HepG2 (cell line): ENCODE data around the gene TYRP1. TPM values are rescaled to one million over a fixed set of nuclear protein-coding genes. Genes with fewer than 3 reads are reported as not detected.

Experiments
- ATAC-seq: fragments of 200-7000 bp; cut with Tn5 transposase; 3 replicates; pipeline ENCODE4 v1.9.1; 2020; ENCODE audit warnings: mild to moderate bottlenecking, moderate library complexity
- BruUV-seq: library from RNA; stranded (reverse); fragments of 400-500 nt; replicated peaks from 2 replicates; lab custom pipeline; 2021; lab: Mats Ljungman, UMichigan
- CTCF ChIA-PET: fragments of 300-600 bp; formaldehyde crosslinking; extraction: SDS; loops from one replicate; lab custom pipeline; 2021; ENCODE audit warnings: low total read pairs, inconsistent platforms, low intra/inter-chr PET ratio; lab: Yijun Ruan, JAX
- POLR2A ChIA-PET: fragments of 350-600 bp; sonication (Branson Sonifier 250); formaldehyde crosslinking; loops from one replicate; lab custom pipeline; 2020; ENCODE audit warnings: antibody characterized with exemption, inconsistent platforms; lab: Yijun Ruan, JAX
- DNase-seq: peaks from one replicate; pipeline ENCODE4 v3.0.0-alpha.2; 2015; ENCODE audit warnings: low spot score
- FAIRE-seq: peaks from 3 replicates; lab custom pipeline; 2011; peaks lifted over from hg19 to GRCh38; lab: Jason Lieb, UNC
- H2AFZ ChIP-seq: one replicate; pipeline ENCODE4 v1.6.1; 2011; ENCODE audit warnings: low read length, inconsistent platforms
- H3K27ac ChIP-seq: fragments of 300-600 bp; 3 replicates; pipeline ENCODE4 v1.8.0; 2011; ENCODE audit warnings: mixed run types, mild to moderate bottlenecking, mixed read lengths, low read length, inconsistent platforms; ENCODE audit not compliant: insufficient read depth; ENCODE audit errors: extremely low read length
- H3K27me3 ChIP-seq, 2 experiments: fragments of 200-600 bp in 1 of 2; 2 replicates in 1 of 2; 3 replicates in 1 of 2; pipeline versions ENCODE4 v1.6.0 to v1.8.0; 2011; ENCODE audit warnings: low read length in 2 of 2, mild to moderate bottlenecking in 2 of 2, moderate library complexity in 2 of 2, inconsistent platforms in 1 of 2; ENCODE audit not compliant: insufficient read depth in 2 of 2, control insufficient read depth in 1 of 2
- H3K36me3 ChIP-seq, 2 experiments: fragments of 200-600 bp in 1 of 2; replicated peaks in 1 of 2; 2 replicates in 1 of 2; 3 replicates in 1 of 2; pipeline versions ENCODE4 v1.5.1 to v1.8.0; 2011; ENCODE audit warnings: low read length in 2 of 2, inconsistent platforms in 1 of 2; ENCODE audit not compliant: insufficient read depth in 2 of 2, control insufficient read depth in 1 of 2
- H3K4me1 ChIP-seq: 2 replicates; pipeline ENCODE4 v1.5.1; 2012; ENCODE audit warnings: low read length, inconsistent platforms; ENCODE audit not compliant: insufficient read depth
- H3K4me2 ChIP-seq: 2 replicates; pipeline ENCODE4 v1.6.0; 2011; ENCODE audit warnings: low read depth, low read length, inconsistent platforms
- H3K4me3 ChIP-seq, 3 experiments: fragments of 200-600 bp in 1 of 3; sonication (generic), shearing (Covaris generic) in 1 of 3; replicated peaks in 1 of 3; 2 replicates each; pipeline ENCODE4 v1.5.1; 2011 to 2016; ENCODE audit warnings: low read length in 3 of 3, inconsistent platforms in 2 of 3, low read depth in 2 of 3, mild to moderate bottlenecking in 2 of 3, control low read depth in 1 of 3, mixed read lengths in 1 of 3; ENCODE audit not compliant: insufficient read depth in 1 of 3
- H3K79me2 ChIP-seq: one replicate; pipeline ENCODE4 v1.6.1; 2011; ENCODE audit warnings: low read length, inconsistent platforms; ENCODE audit not compliant: insufficient read depth
- H3K9ac ChIP-seq: 2 replicates; pipeline ENCODE4 v1.6.0; 2011; ENCODE audit warnings: mild to moderate bottlenecking, low read depth, low read length, inconsistent platforms; ENCODE audit not compliant: insufficient read depth
- H3K9me3 ChIP-seq: 2 replicates; pipeline ENCODE4 v1.5.1; 2012; ENCODE audit warnings: mild to moderate bottlenecking, low read length
- H4K20me1 ChIP-seq: 2 replicates; pipeline ENCODE4 v1.6.0; 2011; ENCODE audit warnings: inconsistent platforms, mild to moderate bottlenecking, low read length, moderate library complexity; ENCODE audit not compliant: insufficient read depth
- JDP2 ChIP-seq: sonication (generic); formaldehyde crosslinking; IDR thresholded peaks from 2 replicates; pipeline ENCODE4 v1.8.1; 2022; ENCODE audit warnings: missing genetic modification reagents, borderline replicate concordance
- KDM6A ChIP-seq: IDR thresholded peaks from 2 replicates; pipeline ENCODE4 v1.6.1; 2016; ENCODE audit warnings: low read depth
- MEIS1 ChIP-seq: sonication (generic); formaldehyde crosslinking; IDR thresholded peaks from 2 replicates; pipeline ENCODE4 v1.9.0; 2021; ENCODE audit warnings: mild to moderate bottlenecking, missing genetic modification reagents, moderate library complexity, borderline replicate concordance
- PLRG1 ChIP-seq: fragments of 450-650 bp; conservative IDR thresholded peaks from 2 replicates; pipeline ENCODE4 v1.6.1; 2016
- SALL1 ChIP-seq: sonication (generic); formaldehyde crosslinking; IDR thresholded peaks from 2 replicates; pipeline ENCODE4 v1.8.0; 2022; ENCODE audit warnings: mild to moderate bottlenecking, missing genetic modification reagents
- TCF7 ChIP-seq: sonication (generic); IDR thresholded peaks from 2 replicates; pipeline ENCODE4 v1.6.1; 2016; ENCODE audit warnings: antibody characterized with exemption, low read depth
- ZBTB3 ChIP-seq: sonication (generic); formaldehyde crosslinking; IDR thresholded peaks from 2 replicates; pipeline ENCODE4 v1.4.0; 2020; ENCODE audit warnings: low read depth, mild to moderate bottlenecking, moderate library complexity, missing genetic modification reagents, borderline replicate concordance
- ZNF292 ChIP-seq: sonication (generic); formaldehyde crosslinking; IDR thresholded peaks from 2 replicates; pipeline ENCODE4 v1.8.1; 2022; ENCODE audit warnings: mild to moderate bottlenecking, low read depth, missing genetic modification reagents, borderline replicate concordance
- ZNF552 ChIP-seq: sonication (generic); formaldehyde crosslinking; IDR thresholded peaks from 2 replicates; pipeline ENCODE4 v1.9.0; 2022; ENCODE audit warnings: missing genetic modification reagents, mild to moderate bottlenecking, borderline replicate concordance
- WGBS: methylation state at CpG from one replicate; pipeline ENCODE4 v1.1.6; 2017; ENCODE audit warnings: low lambda C conversion rate; 5-methylcytosine and 5-hydroxymethylcytosine counted together
- in situ Hi-C: cut with HindIII; loops from 2 replicates; pipeline ENCODE4 v1.10.0; 2017; ENCODE audit warnings: low pct_unique_long_range_greater_than_20kb; ENCODE audit not compliant: extremely low pct_ligation_motif_present
- intact Hi-C: fragments of 100-400 bp; cut with micrococcal nuclease; formaldehyde crosslinking; loops from one replicate; pipeline ENCODE4 v1.10.0; 2022; ENCODE audit not compliant: unreplicated experiment
- polyA plus RNA-seq, 8 experiments: library from polyadenylated mRNA; depleted of rRNA in 3 of 8; stranded (reverse) in 7 of 8; unstranded in 1 of 8; fragments of >200 nt; fragmentation: Illumina TruSeq in 4 of 8; extraction: Trizol in 4 of 8; gene quantifications; 2 replicates each; pipeline versions ENCODE4 v1.2.1 to v1.2.3, GENCODE V29; 2011 to 2016; ENCODE audit warnings: low read depth in 4 of 8, missing spikeins in 1 of 8, mixed read lengths in 1 of 8; ENCODE audit not compliant: insufficient read depth in 1 of 8
- total RNA-seq, 5 experiments: library from RNA; depleted of rRNA; stranded (reverse); fragments of >200 nt; fragmentation: Illumina TruSeq; extraction: Trizol; gene quantifications; 2 replicates each; pipeline ENCODE4 v1.2.3, GENCODE V29; 2016; ENCODE audit warnings: low read depth in 1 of 5
- TF ChIP-seq, protein P1 (sequence below): sonication (generic); formaldehyde crosslinking; IDR thresholded peaks from 2 replicates; pipeline ENCODE4 v1.4.0; 2020; ENCODE audit warnings: missing genetic modification reagents
- TF ChIP-seq, protein P2 (sequence below): sonication (generic); formaldehyde crosslinking; IDR thresholded peaks from 2 replicates; pipeline ENCODE4 v1.5.0; 2020; ENCODE audit warnings: mild to moderate bottlenecking, missing genetic modification reagents
- TF ChIP-seq, protein P3 (sequence below): IDR thresholded peaks from 2 replicates; pipeline ENCODE4 v1.6.1; 2016; ENCODE audit warnings: missing compliant biosample characterization, missing genetic modification reagents, borderline replicate concordance
- TF ChIP-seq, protein P4 (sequence below): IDR thresholded peaks from 2 replicates; pipeline ENCODE4 v1.6.1; 2012; ENCODE audit warnings: low read length, improper control_type of control experiment

Gene TYRP1
- total and polyA plus RNA-seq, 2 of the 13 experiments (the other 11 are each of a cell fraction or from before 2014, with no cell fraction given), result 0.04 TPM; not detected in 1

DNA sequence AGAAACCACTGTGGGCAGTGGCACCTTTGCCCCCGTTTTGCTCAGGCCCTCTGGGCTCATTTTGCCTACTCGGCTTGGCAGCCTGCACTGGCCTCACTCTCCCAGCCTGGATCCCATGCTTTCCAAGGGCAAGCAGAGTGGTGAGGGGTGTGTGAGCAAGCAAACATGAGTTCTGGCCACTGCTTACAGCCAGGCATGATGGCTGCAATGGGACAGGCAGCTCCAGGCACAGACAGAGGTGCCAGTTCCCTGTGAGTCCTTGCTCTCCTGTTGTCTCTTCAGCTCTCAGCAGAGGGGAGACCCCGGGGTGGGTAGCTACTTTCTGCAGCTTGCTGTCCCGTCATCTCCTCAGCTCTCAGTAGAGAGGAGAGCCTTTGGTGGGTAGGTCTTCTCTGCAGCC is 35.2 kb upstream of the TYRP1 start (continued):
- no peak for TF ChIP-seq ZNF292 (CRISPR knock-in tag)
- no peak for TF ChIP-seq ZNF552 (CRISPR knock-in tag)
- TF ChIP-seq, protein P1, sequence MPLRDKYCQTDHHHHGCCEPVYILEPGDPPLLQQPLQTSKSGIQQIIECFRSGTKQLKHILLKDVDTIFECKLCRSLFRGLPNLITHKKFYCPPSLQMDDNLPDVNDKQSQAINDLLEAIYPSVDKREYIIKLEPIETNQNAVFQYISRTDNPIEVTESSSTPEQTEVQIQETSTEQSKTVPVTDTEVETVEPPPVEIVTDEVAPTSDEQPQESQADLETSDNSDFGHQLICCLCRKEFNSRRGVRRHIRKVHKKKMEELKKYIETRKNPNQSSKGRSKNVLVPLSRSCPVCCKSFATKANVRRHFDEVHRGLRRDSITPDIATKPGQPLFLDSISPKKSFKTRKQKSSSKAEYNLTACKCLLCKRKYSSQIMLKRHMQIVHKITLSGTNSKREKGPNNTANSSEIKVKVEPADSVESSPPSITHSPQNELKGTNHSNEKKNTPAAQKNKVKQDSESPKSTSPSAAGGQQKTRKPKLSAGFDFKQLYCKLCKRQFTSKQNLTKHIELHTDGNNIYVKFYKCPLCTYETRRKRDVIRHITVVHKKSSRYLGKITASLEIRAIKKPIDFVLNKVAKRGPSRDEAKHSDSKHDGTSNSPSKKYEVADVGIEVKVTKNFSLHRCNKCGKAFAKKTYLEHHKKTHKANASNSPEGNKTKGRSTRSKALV (CRISPR knock-in tag), result no peak

DNA sequence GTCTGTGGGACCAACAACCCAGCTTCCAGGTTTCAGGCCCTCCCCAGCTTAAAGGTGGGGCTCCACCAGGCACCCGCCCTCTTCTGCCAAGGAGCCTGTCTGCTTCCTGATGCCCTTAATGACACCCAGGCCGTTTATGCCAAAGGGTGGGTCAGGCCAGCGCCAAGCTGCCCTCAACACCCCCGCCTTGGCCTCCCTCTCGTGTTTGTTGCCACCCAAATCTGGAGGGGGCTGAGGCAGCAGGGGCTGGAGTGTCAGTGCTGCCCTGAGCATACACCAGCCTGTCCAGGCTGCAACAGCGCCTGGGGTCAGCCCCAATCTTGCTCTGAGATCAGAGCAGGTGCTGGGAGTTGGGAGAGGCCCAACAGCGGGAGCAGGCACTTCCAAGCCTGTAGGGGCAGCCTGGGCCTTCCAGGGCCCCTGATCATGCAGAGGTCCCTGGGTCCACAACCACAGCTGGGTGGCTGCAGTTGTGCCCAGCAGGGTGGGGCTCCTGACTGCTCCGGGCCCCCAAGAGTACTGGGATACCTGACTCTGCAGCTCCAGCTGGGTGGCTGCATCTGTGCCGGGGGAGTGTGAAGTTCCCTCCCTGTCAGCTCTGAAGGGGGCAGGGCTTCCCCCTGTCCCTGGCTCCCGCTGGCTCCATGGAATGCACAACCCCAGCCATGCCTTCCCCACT is 34.5 kb upstream of the TYRP1 start:
- H3K27ac ChIP-seq, result no peak overlapping the region
- no peak overlapping the region for H2AFZ ChIP-seq
- FAIRE-seq (no peak), ATAC-seq (no peak; the same call in 2 of the 3 replicates), DNase-seq (no peak)
- ChIA-PET POLR2A (no interaction called here), CTCF (no interaction called here)
- H4K20me1 ChIP-seq, result no peaks in the 10 kb centered on the region
- H3K27me3 ChIP-seq, result no peaks in the 10 kb centered on the region
- no peak overlapping the region for H3K9ac ChIP-seq
- in situ Hi-C loops, result no loop called here
- no peaks in the 10 kb centered on the region for H3K9me3 ChIP-seq
- intact Hi-C loops, result no loop called here
- no TSS peak for BruUV-seq
- no peaks in the 10 kb centered on the region for H3K36me3 ChIP-seq
- no peak overlapping the region for H3K4me2 ChIP-seq
- H3K4me3 ChIP-seq, result no peak overlapping the region
- WGBS, result no CpG with 5 or more reads among the region's 10 CpGs
- H3K79me2 ChIP-seq, result no peaks in the 10 kb centered on the region
- H3K4me1 ChIP-seq, result no peaks in the 10 kb centered on the region
- TF ChIP-seq, protein P2, sequence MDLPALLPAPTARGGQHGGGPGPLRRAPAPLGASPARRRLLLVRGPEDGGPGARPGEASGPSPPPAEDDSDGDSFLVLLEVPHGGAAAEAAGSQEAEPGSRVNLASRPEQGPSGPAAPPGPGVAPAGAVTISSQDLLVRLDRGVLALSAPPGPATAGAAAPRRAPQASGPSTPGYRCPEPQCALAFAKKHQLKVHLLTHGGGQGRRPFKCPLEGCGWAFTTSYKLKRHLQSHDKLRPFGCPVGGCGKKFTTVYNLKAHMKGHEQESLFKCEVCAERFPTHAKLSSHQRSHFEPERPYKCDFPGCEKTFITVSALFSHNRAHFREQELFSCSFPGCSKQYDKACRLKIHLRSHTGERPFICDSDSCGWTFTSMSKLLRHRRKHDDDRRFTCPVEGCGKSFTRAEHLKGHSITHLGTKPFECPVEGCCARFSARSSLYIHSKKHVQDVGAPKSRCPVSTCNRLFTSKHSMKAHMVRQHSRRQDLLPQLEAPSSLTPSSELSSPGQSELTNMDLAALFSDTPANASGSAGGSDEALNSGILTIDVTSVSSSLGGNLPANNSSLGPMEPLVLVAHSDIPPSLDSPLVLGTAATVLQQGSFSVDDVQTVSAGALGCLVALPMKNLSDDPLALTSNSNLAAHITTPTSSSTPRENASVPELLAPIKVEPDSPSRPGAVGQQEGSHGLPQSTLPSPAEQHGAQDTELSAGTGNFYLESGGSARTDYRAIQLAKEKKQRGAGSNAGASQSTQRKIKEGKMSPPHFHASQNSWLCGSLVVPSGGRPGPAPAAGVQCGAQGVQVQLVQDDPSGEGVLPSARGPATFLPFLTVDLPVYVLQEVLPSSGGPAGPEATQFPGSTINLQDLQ (CRISPR knock-in tag), result no peak
- TF ChIP-seq, protein P3, sequence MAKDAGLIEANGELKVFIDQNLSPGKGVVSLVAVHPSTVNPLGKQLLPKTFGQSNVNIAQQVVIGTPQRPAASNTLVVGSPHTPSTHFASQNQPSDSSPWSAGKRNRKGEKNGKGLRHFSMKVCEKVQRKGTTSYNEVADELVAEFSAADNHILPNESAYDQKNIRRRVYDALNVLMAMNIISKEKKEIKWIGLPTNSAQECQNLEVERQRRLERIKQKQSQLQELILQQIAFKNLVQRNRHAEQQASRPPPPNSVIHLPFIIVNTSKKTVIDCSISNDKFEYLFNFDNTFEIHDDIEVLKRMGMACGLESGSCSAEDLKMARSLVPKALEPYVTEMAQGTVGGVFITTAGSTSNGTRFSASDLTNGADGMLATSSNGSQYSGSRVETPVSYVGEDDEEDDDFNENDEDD (CRISPR knock-in tag), result no peak
- TF ChIP-seq PLRG1 (no peak), KDM6A (CRISPR knock-in tag) (no peak), SALL1 (no peak), MEIS1 (no peak), ZBTB3 (CRISPR knock-in tag) (no peak), JDP2 (CRISPR knock-in tag) (no peak), TCF7 (no peak)
- TF ChIP-seq, protein P4, sequence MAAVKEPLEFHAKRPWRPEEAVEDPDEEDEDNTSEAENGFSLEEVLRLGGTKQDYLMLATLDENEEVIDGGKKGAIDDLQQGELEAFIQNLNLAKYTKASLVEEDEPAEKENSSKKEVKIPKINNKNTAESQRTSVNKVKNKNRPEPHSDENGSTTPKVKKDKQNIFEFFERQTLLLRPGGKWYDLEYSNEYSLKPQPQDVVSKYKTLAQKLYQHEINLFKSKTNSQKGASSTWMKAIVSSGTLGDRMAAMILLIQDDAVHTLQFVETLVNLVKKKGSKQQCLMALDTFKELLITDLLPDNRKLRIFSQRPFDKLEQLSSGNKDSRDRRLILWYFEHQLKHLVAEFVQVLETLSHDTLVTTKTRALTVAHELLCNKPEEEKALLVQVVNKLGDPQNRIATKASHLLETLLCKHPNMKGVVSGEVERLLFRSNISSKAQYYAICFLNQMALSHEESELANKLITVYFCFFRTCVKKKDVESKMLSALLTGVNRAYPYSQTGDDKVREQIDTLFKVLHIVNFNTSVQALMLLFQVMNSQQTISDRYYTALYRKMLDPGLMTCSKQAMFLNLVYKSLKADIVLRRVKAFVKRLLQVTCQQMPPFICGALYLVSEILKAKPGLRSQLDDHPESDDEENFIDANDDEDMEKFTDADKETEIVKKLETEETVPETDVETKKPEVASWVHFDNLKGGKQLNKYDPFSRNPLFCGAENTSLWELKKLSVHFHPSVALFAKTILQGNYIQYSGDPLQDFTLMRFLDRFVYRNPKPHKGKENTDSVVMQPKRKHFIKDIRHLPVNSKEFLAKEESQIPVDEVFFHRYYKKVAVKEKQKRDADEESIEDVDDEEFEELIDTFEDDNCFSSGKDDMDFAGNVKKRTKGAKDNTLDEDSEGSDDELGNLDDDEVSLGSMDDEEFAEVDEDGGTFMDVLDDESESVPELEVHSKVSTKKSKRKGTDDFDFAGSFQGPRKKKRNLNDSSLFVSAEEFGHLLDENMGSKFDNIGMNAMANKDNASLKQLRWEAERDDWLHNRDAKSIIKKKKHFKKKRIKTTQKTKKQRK, result no peak
